ENCODE results near the gene CCDC91. TPM values are rescaled to one million over a fixed set of nuclear protein-coding genes. Genes with fewer than 3 reads are reported as not detected.

Gene CCDC91
- total and polyA plus RNA-seq, 9 of the 15 experiments (the other 6 are each of a cell fraction or from before 2014, with no cell fraction given), result 10.1 to 31.1 (median 26.3) TPM

- H3K4me1 ChIP-seq (replicated peaks in 1 of 2; ENCODE audit: control insufficient read depth in 2 of 2, insufficient read depth in 2 of 2, low read length in 2 of 2), result peaks cover 4 to 20% of the 10 kb centered on the region in 2 experiments; a peak in 2 of 5 replicates
- no peaks in the 10 kb centered on the region for H3K9me1 ChIP-seq (ENCODE audit: control insufficient read depth, insufficient read depth, low read length)
- H3K4me2 ChIP-seq (ENCODE audit: insufficient read depth, low read length), result no peak overlapping the region
- H3K79me2 ChIP-seq (ENCODE audit: control insufficient read depth, insufficient read depth, low read length), result peaks cover 56% of the 10 kb centered on the region
- BruUV-seq (replicated peaks), result no TSS peak
- POLR2A ChIA-PET, result interaction anchor here (0.6 kb wide), 1 partner anchor 405 kb away, joined by 3 read pairs; no protein-coding TSS in a partner anchor
- DNase-seq (ENCODE audit: extremely low read depth in 1 of 4, low spot score in 3 of 4) (peak in 1 of 4 experiments; percentile 37), ATAC-seq (0 out of 3 replicates have a peak, but pooled peaks have one; percentile 34), FAIRE-seq (peak; percentile 52)
- no peaks in the 10 kb centered on the region for H3K27me3 ChIP-seq (ENCODE audit: control insufficient read depth in 2 of 2, insufficient read depth in 2 of 2, low read length in 2 of 2)
- no peaks in the 10 kb centered on the region for H4K20me1 ChIP-seq (replicated peaks; ENCODE audit: control insufficient read depth, insufficient read depth, low read length)
- H3K9me3 ChIP-seq (replicated peaks; ENCODE audit: control insufficient read depth, insufficient read depth, low read depth, low read length), result 0 out of 2 replicates have a peak, but pooled peaks cover 2% of the 10 kb centered on the region
- peaks cover 4% of the 10 kb centered on the region; the same call in 1 of the 3 replicates for H3K36me3 ChIP-seq (ENCODE audit: control insufficient read depth, insufficient read depth, low read length)
- H3K4me3 ChIP-seq, result no peak overlapping the region
- TF ChIP-seq RAD21 (CRISPR knock-in tag; conservative IDR thresholded peaks at IDR 0.05 in 1 of 2, IDR thresholded peaks at IDR 0.05 in 1 of 2), result 0 out of 4 replicates have a peak, but pooled peaks of 1 of the 2 experiments have one; percentile 22
- no peak for TF ChIP-seq NCOA6 (IDR thresholded peaks at IDR 0.05)
- TF ChIP-seq, protein P1, sequence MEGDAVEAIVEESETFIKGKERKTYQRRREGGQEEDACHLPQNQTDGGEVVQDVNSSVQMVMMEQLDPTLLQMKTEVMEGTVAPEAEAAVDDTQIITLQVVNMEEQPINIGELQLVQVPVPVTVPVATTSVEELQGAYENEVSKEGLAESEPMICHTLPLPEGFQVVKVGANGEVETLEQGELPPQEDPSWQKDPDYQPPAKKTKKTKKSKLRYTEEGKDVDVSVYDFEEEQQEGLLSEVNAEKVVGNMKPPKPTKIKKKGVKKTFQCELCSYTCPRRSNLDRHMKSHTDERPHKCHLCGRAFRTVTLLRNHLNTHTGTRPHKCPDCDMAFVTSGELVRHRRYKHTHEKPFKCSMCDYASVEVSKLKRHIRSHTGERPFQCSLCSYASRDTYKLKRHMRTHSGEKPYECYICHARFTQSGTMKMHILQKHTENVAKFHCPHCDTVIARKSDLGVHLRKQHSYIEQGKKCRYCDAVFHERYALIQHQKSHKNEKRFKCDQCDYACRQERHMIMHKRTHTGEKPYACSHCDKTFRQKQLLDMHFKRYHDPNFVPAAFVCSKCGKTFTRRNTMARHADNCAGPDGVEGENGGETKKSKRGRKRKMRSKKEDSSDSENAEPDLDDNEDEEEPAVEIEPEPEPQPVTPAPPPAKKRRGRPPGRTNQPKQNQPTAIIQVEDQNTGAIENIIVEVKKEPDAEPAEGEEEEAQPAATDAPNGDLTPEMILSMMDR (IDR thresholded peaks at IDR 0.05 in 2 of 3, conservative IDR thresholded peaks at IDR 0.05 in 1 of 3; ENCODE audit: insufficient read depth in 2 of 3, low read depth in 1 of 3, low read length in 3 of 3), result 0 out of 6 replicates have a peak, but pooled peaks of 1 of the 3 experiments have one; percentile 20
- CTCF ChIA-PET (ENCODE audit: low intra/inter-chr PET ratio), result no interaction called here
- no peak overlapping the region for H2AFZ ChIP-seq (ENCODE audit: low read depth, low read length)
- in situ Hi-C loops (cut with MboI), result no loop called here
- no peak overlapping the region for H3K9ac ChIP-seq (ENCODE audit: insufficient read depth in 1 of 2, low read depth in 2 of 2, low read length in 2 of 2)
- no peak overlapping the region for H3K27ac ChIP-seq (ENCODE audit: extremely low read depth, low read depth, low read length)
- intact Hi-C loops (cut with micrococcal nuclease), result no loop called here
These were observed 47.2 kb downstream of the CCDC91 start for GRCh38 chr12:28237423-28237822.
